GM18517 (cell line): ENCODE measurements around the gene LZTFL1.

Experiments
- ATAC-seq: cut with Tn5 transposase; IDR thresholded peaks from one replicate; pipeline ENCODE4 v1.9.1; 2021; ENCODE audit warnings: mild to moderate bottlenecking, moderate library complexity; ENCODE audit not compliant: unreplicated experiment

LZTFL1 gene

DNA sequence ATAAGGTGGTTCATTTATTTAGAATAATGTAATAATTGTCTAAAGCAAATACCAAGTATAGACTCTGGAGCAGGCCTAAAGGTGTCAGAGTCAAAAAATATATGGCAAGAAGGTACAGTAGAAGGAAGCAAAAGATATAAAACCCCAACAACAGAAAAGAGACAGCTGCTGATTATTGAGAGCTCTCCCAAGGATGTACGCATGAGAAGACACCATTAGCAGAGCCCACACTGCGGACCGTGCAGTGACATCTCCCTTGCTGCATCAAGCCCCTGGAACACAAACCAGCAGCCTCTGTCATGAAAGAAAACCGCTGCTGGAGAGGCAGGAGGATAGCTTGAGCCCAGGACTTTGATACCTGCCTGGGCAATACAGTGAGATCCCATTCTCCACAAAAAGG is 27.6 kb downstream of the LZTFL1 start:
- no peak for ATAC-seq

DNA sequence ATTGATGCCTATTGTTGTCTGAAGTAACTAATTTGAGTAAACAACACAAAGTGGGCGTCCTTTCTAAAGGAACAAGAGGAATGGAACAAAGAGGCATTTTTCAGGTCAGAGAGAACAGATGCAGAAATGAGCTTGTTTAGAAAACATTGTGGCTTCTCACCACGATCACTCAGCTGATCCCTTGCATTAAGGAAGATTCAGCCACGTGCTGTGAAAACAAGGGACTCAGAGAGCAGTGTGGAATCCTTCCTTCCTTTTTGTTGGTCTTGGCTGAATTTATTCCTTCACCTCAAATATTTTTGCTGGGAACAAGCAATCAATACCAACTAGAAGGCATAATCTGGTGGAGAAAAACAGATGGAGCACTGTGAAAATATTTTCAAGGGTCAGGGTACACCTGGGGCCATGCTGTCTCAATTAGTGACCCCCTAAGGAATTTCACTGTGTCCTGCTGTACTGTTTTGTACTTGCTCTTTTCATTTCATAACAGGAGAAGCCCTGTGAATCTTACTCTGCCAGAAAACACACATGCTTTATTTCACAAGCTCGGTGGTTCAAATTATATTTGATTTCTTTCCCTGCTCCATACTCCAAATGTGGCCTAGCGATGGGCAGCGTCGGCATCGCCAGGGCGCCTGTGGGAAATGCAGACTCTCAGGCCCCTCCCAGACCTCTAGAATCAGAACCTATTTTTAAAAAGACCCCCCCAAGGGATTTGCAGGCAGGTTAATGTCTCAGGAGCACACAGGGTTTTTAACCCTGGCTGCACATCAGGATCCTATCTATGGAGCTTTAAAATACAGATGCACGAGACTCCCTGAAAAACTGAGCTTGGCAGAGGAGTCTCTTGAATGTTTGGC is 34.0 kb downstream of the LZTFL1 start:
- ATAC-seq, result no peak

DNA sequence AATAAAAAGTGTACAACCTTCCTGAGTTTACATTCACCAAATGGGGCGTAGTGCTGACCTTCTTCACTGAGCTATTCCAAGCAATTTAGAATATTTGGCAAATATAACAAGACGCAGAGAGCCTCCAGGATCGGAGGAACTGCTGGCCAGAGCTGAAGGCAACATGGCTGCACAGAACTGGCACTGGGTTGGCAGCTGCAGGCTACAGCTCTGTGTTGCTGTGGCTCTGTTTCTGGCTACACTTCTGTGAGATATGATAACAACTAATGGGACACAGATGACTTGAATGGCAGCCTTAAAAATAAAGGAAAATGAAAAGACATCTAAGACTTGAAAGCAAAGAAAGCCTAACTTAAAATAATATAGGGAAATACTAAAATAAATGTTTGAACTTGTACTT is 34.8 kb downstream of the LZTFL1 start:
- no peak for ATAC-seq

DNA sequence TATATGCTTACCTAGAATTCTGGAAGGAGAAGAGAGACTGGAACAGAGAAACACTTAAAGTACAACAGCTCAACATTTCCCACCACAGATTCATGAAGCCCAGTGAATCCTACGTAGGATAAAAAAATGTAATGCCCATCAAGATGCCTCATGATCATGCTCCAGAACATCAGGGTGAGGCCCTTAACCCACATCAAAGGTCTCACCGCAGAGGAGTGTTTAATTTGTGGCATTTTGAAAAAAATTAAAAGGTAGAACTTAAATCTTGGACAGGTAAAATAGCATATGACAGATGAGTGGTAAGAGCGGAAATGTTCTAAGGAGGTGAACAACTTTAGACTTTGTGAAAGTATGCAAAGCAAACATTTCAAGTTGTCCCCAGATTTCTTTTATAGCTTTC is 35.8 kb downstream of the LZTFL1 start:
- no peak for ATAC-seq

DNA sequence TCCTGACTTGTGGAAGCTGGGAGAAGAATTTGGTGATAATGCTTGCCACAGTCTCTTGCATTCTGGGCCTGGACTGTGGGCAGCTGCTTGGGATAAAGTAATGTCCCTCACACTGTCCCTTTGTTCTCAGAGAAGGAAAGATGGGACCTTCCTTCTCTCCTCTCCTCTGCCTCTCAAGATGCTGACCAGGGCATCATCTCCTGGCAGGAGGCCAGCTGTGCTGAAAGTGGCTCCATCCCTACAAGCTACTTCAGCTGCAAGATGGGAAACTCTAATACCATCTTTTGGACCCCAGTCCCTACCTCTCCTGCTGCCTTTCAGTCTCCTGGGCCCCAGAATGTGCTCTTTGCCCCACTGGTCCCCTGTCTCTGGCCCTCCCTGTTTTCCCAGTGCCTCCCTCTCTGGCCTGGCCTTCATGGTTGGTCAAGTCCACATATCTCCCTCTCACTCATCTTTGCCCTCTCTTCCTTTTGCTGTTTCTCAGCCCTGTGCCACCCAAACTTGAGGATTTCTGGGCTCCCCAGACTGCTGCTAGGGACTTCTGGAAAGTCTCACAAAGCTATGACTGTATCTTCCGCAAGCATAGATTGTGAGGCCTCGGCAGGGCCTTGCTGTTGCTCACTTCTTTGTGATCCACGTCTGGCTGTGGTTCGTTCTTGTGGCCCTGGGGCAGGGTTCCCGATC is 38.5 kb downstream of the LZTFL1 start:
- no peak for ATAC-seq

DNA sequence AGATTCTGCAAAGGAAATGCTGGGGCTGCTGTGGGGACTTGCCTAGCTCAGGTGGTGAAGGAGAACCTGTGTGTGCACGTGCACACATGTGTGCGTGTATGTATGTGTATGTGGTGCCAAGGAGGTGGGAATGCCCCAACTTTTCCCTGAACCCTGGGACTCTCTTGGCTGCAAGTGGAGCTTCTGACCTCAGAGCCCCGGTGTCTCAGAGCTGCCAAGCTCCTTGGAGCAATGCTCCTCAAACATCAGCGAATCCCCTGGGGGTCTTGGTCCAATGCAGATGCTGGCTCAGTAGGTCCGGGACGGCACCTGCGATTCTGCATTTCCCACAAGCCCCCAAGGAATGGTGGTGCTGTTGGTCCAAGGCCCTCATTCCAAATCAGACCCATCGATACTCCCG is 39.8 kb downstream of the LZTFL1 start:
- no peak for ATAC-seq

DNA sequence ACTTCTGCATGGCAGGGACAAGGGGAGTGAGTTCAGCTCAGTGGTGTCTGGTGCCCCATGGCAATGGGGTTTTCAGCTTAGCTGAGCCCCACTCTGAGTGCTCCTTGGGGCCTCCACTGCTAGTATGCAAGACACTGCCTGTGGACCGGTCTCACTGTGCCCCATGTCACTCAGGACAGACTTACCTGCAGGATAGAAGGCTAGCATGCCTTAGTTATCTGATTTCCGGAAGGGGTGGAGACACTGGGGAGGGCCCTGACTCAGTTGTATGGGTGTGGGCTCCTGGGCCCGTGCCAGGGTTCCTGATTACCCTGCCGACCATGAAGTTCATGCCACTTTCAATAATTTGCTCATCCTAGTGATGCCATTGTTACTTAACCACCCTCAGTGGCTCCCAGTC is 41.3 kb downstream of the LZTFL1 start:
- no peak for ATAC-seq

DNA sequence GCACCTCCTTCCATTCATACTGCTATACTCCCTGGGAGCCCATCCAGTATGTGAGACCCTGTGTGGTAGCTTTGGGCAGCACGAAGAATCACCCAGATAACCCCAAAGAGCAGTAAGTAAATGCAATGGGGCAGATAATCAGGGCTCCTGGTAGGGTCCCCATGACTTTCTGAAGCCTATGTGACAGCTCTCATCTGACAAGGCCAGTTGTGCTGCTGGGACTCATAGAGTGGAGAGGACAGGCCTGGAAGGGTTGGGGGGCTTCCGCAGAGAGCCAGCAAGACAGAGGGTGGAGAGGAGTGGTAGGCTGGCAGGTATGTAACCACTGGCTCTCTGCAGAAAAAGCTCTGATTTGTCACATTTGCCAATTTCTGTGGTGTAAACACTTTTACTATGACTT is 42.3 kb downstream of the LZTFL1 start:
- no peak for ATAC-seq

DNA sequence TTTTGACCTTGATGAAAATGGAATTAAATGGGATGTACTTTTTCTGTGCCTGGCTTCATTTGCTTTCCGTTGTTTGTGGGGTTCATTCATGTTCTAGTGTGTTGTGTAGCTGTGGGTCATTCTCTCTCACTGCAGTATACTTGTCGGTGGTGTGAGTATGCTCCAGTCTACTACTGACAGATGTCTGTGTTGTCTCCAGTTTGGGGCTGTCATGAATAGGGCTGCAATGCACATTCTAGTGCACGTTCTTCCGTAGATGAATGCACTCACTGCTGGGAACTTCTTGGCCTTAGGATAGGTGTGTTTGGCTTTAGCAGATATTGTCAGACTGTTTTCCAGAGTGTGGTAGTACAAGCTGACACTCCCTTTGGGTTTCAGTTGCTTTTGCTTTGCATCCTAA is 43.9 kb downstream of the LZTFL1 start:
- ATAC-seq, result no peak

DNA sequence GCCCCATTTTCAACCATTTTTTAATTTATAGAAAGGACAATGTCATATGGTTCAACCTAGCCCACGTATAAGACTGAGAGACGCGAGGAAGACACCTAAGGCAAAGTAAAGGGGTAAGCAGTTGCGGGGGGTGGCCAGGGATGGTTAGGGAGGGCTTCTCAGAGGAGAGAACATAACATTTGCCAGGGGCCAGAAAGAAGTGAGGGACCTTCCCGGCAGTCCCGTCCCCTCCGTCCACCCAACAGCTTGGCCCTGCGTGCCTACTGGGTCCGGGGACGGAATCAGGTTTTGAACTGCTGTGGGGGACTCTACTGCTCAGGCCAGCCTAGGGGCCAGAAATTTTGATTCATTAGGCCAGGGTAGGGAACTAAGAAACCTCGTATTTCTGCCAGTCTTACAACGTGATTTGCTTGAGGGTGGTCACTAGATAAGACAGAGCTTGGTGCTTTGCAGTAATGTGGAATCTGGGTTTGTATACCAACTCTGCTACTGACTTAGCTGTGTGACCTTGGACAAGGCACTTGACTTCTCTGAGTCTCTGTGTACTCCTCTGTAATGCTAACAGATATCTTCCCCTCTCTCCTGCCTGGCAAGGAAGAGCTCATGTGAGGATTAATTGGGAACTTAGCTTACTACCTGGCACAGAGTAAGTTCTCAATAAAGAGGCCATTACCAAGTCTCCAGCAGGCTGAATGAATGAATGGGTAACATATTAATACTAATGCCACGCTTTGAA is 44.8 kb downstream of the LZTFL1 start:
- ATAC-seq, result no peak

DNA sequence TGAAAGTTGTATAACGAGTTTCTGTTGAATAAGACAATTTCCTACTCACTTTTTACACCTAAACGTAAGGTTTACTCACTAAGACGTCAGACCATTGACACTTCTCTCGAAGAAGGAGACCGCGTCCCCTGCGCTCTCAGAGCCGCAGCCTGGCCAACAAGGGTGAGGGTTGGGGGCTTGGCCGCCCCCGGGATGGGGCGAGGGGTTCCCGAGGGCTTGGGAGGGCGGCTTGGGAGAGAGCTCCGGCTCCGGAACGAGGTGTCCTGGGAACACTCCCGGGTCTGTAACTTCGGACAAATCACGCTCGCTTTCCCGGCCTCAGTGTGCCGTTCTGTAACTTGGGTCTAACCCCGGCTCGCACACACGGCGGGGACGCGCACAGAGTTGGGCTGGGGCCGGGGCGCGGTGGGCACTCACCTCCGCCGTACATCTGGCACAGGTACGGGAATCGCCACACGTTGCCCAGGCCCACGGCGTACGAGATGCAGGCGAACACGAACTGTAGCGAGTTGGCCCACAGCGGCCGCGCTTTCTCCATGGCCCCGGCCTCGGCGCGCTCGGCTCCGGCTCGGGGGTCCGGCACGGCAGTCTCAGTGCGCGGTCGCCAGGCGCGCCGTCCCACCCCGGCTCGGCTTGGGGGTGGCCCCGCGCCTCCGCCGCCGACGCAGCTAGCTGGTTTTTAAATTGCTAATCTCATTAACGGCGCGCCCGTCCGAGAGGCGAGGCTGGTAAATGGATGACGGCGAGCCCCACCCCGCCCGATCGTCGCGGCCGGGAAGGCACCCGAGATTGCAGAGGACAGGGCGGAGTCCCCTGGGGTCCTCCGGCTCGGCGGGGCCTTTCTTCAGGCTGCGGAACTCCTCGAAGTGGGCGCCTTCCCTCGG is 45.8 kb downstream of the LZTFL1 start, which contains the start of gene SLC6A20:
TSS of gene SLC6A20 (minus strand) at position 655 of the 884 bp plus-strand sequence. CDS start at position 538, 117 bp downstream.
- no peak for ATAC-seq

DNA sequence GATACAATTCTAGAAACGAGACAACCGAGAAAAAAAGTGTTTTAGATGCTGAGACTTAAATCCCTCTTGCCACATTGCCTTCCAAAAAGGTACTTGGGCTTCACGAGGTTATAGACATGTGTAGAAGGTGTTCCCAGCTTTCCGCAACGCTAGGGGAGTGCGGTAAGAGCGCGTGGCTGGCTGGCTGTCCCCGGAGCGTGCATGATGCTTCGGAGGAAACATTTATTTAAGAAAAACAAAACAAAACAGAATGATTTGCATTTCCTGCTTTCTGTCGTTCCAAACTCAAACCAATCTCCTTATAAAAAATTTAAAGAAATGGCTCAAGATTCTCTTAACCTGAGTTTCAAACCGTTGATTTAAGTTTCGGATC is 46.4 kb downstream of the LZTFL1 start:
- ATAC-seq, result no peak

DNA sequence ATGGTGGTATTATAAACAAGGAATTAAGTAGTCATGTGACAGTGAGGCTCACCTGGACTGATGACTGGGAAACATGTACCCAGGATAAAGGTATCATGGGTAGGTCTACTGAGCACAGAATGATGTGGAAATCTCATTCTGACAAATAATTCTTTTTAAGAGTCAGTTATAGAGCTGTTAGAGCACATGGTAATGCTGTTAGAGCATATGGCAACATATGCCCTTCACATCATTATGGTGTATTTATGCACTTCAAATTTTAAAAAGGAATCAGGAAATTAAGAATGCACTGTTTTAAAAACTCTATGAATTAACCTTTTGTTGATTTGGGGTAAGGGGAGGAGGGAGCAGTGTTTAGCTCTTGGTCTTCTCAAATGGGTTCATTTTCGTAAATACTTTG is 47.3 kb downstream of the LZTFL1 start:
- no peak for ATAC-seq

DNA sequence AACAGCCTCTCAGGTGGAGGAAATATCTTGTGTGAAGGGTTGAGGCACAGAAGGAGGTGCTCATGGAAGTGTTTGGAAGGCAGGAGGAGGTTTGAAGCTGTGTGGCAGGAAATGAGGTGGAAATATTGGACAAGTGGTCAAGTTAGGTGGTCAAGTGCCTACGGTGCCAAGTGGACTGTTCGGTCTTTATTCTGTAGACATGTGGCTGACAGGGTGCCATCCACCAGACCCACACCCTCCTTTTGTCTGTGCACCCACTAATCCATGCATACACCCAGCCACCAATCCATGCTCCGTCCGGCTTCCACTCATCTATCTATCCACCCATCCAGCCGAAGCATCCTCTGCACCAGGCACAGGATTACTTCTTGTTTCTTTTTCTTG is 47.8 kb downstream of the LZTFL1 start:
- ATAC-seq, result no peak

DNA sequence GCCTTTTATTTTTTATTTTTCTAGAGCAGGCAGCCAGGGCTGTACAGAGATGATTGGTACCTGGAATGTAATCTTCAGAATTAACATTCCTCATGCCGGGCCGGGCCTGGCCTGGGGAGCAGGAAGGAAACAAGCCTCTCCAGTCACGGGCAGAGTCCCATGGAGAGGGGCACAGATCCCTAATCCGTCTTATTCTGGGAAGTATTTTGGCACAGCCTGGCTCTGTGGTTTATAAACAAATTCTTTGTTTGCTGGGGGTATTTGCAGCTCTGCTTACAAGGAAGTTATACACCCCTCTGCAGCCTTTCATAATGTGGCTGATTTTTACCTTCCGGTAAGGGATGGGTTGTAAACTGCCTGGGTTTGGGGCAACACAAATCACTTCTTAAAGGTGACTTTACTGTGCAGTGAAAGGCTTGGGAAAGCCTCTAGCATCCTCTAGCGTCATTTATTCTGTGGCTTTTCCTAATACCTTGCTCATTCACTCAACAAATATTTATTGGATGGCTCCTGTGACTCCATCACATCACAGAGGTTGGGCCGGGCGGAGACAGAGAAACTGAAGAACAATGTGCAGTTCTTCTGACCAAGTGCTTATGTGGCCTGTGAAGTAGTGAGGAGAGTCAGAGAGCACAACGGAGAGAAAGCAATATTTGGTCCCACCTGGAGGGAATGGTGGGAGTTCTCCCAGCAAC is 48.3 kb downstream of the LZTFL1 start:
- no peak for ATAC-seq

DNA sequence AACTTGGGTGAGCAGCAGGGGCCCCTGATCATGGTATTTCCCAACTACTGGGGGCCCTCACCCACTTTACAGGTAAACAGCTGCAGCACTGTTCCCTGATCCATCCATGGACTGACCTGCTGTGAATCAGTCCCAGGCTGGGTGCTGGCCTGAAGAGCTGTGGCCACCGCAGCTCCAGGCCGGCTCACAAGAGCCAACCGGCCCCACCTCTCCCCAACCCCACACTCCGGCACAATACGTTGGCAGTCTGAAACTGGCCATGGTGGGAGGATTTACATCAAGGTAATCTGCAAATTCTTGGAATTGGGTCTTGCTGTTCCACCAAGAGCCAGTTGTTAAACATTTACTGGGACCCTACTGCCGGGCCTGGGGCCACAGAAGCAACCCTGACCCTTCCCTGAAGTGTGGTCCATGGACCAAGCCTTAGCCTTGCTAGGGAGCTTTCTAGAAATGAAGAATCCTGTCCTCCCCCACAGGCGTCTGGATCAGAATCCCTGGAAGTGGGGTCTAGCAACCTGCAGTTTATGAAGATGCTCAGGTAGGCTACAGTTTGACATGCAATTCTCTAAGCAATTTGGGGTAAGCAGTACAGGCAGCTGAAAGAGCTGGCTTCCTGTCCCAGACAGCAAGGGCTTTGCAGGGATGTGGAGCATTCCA is 49.3 kb downstream of the LZTFL1 start:
- no peak for ATAC-seq

DNA sequence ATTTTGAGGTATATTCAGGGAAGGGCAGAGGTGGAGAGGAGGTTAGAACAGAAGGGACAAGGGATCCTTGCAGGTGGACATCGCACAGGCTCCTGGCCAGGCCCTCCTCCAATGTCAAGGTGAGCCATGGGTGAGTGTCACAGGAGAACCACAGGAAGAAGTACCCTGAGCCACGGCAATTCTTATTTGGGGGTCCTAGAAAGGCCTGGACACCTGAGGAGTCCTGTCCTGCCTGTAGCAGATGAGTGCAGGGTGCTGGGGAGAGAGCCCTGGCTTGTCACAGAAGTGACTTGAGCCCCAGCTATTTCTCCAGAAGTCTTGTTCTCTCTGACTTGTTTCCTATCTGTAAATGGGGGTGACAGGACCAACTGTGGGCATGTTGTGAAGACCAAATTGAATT is 49.9 kb downstream of the LZTFL1 start:
- ATAC-seq, result no peak

DNA sequence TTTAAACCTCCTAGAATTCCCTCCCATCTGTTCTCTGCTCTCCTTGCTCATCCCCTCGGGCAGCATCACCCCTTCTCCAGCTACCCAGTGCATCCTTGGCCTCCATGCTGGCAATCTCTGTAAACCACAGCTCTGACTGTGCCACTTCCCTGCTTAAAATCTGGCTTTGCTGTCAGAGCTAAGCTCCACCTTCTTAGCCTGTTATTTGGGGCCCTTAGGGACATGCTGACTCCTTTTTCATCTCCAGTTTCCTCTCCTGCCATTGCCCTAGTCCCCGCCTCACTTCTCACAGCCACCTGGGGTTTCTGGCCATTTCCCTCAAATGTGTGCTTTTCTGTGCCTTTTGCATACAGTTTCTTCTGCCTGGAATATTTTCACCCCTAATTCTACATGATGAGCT is 51.3 kb downstream of the LZTFL1 start:
- no peak for ATAC-seq

DNA sequence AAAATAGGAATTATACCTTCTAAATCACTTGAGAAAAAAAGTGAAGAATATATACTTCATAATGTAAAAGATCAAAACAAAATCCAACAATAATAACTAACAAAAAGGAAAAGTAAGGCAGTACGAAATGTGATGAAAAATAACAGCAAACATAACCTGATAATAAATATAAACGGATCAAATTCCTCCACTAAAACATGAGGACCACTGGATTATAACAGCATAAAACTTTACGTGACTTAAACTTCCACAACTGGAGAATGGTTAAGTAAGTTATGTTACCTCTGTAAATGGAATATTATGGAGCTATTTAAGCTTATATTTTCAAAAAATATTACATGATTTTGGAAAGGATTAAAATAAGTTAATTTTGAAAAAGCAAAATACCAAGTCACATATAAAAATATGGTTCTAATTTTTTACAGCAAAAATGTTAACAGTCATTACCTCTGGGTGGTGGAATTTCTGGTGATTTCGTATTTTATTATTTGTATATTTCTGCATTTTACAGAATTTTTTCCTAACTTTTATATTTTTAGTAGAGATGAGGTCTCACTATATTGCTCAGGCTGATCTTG is 52.6 kb downstream of the LZTFL1 start:
- no peak for ATAC-seq
